GM19468 (cell line): ENCODE data around the gene ANO9.
"Not testable (repeated sequence)": the region's sequence is repeated elsewhere in the genome, so short reads cannot be mapped to it uniquely, and the experiment has no call there.

Source experiments
- ATAC-seq: cut with Tn5 transposase; IDR thresholded peaks from one replicate; pipeline ENCODE4 v1.9.1; 2021; ENCODE audit warnings: mild to moderate bottlenecking, moderate library complexity, moderate number of reproducible peaks; ENCODE audit not compliant: unreplicated experiment; ENCODE audit errors: extremely low read depth

The ANO9 gene

GRCh38 chr11:438101-438844 is 3.5 kb downstream of the ANO9 start:
- no peak for ATAC-seq

DNA sequence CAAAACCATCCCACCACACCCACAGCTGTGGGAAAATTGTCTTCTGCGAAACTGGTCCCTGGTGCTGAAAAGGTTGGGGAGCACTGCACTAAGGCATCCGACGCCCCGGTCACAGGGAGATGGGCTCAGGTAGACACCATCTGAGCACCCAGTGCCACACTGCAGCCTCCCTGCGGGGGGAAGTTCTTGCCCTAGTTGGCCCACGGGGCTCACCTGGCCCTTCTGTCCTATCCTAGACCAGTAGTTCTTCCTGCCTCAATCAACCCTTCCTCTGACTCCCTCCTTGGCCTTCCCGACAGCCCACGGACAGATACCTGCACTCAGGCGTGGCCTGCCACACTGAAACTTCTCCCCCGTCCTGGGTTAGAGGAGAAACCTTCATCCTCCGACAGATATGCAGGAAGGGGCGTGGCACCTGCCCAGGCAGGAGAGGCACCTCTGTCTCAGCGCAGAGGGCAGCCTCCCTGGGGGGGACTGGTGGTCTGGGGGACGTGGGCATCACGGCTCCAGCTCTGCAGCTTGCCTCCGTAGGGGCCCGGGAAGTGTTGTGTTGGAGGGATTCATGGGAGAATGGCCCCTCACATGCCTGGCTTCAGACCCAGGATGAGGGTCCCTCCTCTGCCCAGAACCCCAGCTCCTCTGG is 4.5 kb downstream of the ANO9 start:
- ATAC-seq, result no peak

DNA sequence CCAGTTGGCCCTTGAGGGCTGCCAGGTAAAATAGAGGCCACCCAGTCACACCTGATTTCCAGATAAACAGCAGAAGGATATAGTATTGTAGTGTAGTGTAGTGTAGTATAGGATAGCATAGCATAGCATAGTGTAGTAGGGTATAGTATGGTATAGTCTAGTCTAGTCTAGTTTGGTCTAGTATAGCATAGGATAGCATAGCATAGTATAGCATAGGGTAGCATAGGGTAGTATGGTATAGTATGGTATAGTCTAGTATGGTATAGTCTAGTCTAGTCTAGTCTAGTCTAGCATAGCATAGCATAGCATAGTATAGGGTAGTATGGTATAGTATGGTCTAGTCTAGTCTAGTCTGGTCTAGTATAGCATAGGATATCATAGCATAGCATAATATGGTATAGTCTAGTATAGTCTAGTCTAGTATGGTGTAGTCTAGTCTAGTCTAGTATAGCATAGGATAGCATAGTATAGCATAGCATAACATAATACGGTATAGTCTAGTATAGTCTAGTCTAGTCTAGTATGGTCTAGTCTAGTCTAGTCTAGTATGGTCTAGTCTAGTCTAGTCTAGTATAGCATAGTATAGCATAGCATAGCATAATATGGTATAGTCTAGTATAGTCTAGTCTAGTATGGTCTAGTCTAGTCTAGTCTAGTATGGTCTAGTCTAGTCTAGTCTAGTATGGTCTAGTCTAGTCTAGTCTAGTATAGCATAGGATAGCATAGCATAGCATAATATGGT is 6.6 kb downstream of the ANO9 start:
- ATAC-seq, result not testable (repeated sequence)

GRCh38 chr11:434496-434895 is 7.3 kb downstream of the ANO9 start:
- ATAC-seq, result no peak

DNA sequence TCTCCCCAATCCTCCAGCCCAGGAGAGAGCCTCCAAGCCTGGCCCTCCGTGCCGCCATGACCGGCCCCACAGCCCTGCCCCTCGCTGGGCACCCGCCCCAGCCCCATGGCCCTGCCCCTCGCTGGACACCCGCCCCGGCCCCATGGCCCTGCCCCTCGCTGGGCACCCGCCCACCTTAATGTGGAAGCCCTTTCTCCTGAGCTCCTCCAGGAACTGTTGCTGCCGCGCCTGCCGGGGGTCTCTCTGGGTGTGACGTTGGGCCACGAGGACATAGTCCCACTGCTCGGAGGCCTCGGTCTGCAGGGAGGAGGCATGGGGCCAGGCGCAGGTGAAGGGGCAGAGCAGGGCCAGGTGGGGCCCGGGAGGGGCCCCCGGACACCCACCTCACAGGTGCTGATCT is 8.2 kb downstream of the ANO9 start:
- ATAC-seq, result no peak

- ATAC-seq, result no peak
These were observed 8.7 kb downstream of the ANO9 start for GRCh38 chr11:433111-433510.

DNA sequence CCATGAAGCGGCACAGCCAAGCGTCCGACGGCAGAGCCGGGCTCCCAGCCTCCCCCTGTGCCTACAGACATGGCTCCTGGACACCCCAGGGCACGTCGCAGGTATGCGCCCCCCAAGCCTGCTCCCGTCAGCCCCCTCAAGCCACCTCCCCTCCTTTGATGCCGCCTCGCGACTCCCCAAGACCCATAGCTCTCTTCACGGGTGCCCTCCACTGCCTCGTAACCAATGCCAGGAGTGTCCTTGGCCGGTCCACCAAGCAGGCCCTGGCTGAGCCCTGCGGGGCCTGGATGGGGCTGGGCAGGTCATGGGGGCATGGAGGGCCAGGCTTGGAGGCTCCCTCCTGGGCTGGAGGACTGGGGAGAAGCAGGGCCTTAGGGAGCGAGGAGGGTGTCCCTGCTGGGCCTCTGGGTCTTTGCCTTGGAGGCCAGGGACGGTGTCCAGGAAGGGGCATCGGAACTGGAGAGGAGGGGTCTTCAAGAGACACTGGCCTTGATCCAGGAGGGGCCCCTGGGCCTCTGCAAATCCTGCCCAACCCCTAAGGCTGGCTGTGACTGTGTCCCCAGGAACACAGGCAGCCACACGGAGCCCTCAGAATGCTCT is 9.2 kb downstream of the ANO9 start:
- no peak for ATAC-seq

GRCh38 chr11:431921-432320 is 9.9 kb downstream of the ANO9 start:
- no peak for ATAC-seq

- ATAC-seq, result no peak
These were observed 11.8 kb downstream of the ANO9 start for GRCh38 chr11:429931-430456.

DNA sequence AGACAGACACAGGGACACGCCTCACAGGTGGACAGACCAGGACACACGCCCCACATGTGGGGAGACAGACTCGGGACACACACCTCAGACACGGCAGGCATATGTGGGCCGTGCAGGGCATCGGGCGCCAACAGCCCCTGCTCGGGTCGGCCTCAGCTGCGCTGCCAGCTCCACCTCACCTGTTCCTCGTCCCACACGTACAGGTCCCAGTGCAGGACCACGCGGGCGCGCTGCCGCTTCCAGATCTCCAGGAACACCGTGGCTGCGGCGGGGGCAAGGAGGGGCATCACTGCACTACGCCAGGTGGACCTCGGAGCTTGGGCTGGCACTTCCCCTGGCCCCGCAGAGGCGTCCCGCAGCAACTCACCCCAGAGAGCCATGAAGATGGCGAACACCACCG is 12.4 kb downstream of the ANO9 start:
- ATAC-seq, result no peak

GRCh38 chr11:428295-428694 is 13.5 kb downstream of the ANO9 start:
- ATAC-seq, result no peak

- ATAC-seq, result no peak
These were observed 15.0 kb downstream of the ANO9 start for GRCh38 chr11:426851-427250.

DNA sequence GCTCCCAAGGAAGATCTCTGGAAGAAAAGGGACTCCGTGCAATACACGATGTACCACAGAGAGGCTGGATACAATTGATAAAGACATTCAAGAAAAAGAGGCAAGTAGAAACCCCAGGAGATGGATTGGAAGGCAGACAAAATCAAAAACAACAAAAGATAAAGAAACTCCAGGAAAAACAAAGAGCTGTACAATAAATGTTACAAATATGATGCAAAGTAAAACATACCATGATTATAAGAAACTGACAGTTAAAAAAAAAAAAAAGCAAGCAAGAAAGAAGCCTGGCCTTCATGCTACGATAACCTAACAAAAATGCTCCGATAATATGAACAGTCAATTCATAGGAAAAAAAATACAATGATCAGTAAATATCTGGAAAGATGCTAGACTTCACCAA is 16.5 kb downstream of the ANO9 start:
- no peak for ATAC-seq

- not testable (repeated sequence) for ATAC-seq
These were observed 17.0 kb downstream of the ANO9 start for GRCh38 chr11:424766-425165.

DNA sequence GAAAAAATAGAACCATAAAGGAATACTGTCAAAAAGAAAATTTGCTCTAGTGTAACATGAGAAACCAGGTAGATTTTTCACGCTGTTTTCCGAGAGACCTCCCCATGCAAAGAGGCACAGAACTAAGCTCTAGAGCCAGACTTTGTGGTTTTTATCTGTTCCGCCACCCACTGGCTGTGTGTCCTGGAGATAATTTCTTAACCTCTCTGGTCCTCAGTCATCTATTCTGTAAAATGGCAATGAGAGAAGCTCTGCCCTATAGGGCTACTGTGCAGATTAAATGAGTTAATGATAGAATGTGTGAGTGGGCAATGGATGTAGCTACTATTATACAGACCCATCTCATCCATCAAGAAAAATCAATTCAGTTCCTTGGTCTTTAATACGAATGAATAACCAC is 17.6 kb downstream of the ANO9 start:
- no peak for ATAC-seq

GRCh38 chr11:422249-422656 is 19.6 kb downstream of the ANO9 start:
- no peak for ATAC-seq

- no peak for ATAC-seq
These were observed 20.9 kb downstream of the ANO9 start for GRCh38 chr11:420911-421321.

DNA sequence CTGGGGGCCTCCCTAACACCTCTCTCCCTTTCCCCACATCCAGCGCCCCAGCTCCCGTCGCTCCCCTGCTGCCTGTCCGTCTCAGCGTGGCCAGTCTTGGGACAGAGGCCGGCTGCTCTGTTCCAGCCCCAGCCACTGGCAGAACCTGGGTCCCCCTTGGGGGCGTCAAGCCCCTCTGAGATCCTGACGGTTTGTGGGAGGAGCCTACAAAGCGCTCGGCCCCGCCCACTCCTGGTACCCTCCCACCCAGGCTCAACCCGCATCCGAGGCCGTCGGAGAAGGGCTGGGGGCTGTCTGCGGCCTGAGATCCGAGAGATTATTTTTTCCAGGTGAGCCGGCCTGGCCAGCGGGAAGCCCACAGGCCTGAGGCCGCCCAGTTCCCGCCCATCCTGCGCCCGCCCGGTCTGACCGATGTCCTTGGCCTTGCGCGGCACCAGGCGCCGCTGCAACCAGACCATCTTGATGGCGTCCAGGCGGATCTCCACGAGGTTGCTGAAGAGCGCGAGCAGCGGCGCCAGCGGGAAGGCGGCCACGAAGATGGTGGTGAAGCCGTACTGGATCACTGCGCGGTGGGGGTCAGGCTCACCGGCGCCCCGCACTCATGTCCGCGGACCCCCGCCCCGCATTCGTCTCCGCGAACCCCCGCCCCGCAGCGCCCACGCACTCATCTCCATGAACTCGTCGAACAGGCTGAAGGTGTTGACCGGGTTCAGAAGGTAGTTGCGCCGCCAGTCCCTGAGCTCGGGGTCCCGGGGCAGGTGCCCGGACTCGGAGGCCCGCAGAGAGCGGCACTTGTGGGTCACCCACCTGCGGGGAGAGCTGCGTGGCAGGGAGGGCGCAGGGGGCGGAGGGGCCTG is 21.5 kb downstream of the ANO9 start:
- ATAC-seq, result no peak

GRCh38 chr11:419248-420005 is 22.4 kb downstream of the ANO9 start:
- no peak for ATAC-seq
